H9 (cell line): ENCODE data around the gene ARSJ. TPM values are rescaled to one million over a fixed set of nuclear protein-coding genes. Genes with fewer than 3 reads are reported as not detected.
A peak's percentile ranks its signal among the peaks of the same experiment; 100 is the strongest.

Source experiments
- DNase-seq: peaks from one replicate; pipeline ENCODE4 v3.0.0-alpha.2; 2017
- H2AFZ ChIP-seq: one replicate; pipeline ENCODE4 v1.6.1; 2013; ENCODE audit warnings: mild to moderate bottlenecking, low read length, control low read depth, moderate library complexity
- H2AK5ac ChIP-seq: 2 replicates; pipeline ENCODE4 v1.6.1; 2013; ENCODE audit warnings: low read length, control low read depth, mixed read lengths; ENCODE audit not compliant: insufficient read length
- H2BK120ac ChIP-seq: one replicate; pipeline ENCODE4 v1.6.1; 2013; ENCODE audit warnings: low read depth, mild to moderate bottlenecking, low read length, control low read depth, inconsistent platforms; ENCODE audit not compliant: poor library complexity, severe bottlenecking
- H2BK12ac ChIP-seq: 2 replicates; pipeline ENCODE4 v1.6.1; 2013; ENCODE audit warnings: low read length, control low read depth, mixed read lengths, low read depth; ENCODE audit not compliant: insufficient read length
- H2BK15ac ChIP-seq: 2 replicates; pipeline ENCODE4 v1.6.1; 2013; ENCODE audit warnings: low read depth, low read length, control low read depth
- H2BK20ac ChIP-seq: one replicate; pipeline ENCODE4 v1.6.1; 2013; ENCODE audit warnings: low read depth, mild to moderate bottlenecking, low read length, control low read depth, inconsistent platforms; ENCODE audit not compliant: poor library complexity, severe bottlenecking
- H2BK5ac ChIP-seq: 2 replicates; pipeline ENCODE4 v1.6.1; 2013; ENCODE audit warnings: low read length, control low read depth, mixed read lengths; ENCODE audit not compliant: insufficient read length
- H3K14ac ChIP-seq: 2 replicates; pipeline ENCODE4 v1.6.1; 2013; ENCODE audit warnings: low read length, control low read depth; ENCODE audit not compliant: insufficient read depth
- H3K18ac ChIP-seq: 2 replicates; pipeline ENCODE4 v1.6.1; 2013; ENCODE audit warnings: low read depth, mild to moderate bottlenecking, mixed read lengths, low read length, control low read depth; ENCODE audit not compliant: insufficient read length
- H3K23ac ChIP-seq: 2 replicates; pipeline ENCODE4 v1.6.1; 2013; ENCODE audit warnings: low read length, control low read depth, mixed read lengths, low read depth; ENCODE audit not compliant: insufficient read length
- H3K23me2 ChIP-seq: 2 replicates; pipeline ENCODE4 v1.6.1; 2013; ENCODE audit warnings: low read depth, mild to moderate bottlenecking, mixed read lengths, low read length, control low read depth; ENCODE audit not compliant: insufficient read length, poor library complexity, severe bottlenecking
- H3K27ac ChIP-seq: 2 replicates; pipeline ENCODE4 v1.5.1; 2013; ENCODE audit warnings: low read length, control low read depth, mixed read lengths, low read depth; ENCODE audit not compliant: insufficient read length
- H3K27me3 ChIP-seq: 2 replicates; pipeline ENCODE4 v1.6.1; 2013; ENCODE audit warnings: low read length, control low read depth, inconsistent platforms; ENCODE audit not compliant: insufficient read depth
- H3K4ac ChIP-seq: 2 replicates; pipeline ENCODE4 v1.6.1; 2013; ENCODE audit warnings: low read depth, mild to moderate bottlenecking, control low read depth, inconsistent platforms, low read length, moderate library complexity
- H3K4me1 ChIP-seq: 2 replicates; pipeline ENCODE4 v1.6.1; 2013; ENCODE audit warnings: low read length, control low read depth, inconsistent platforms; ENCODE audit not compliant: insufficient read depth
- H3K4me2 ChIP-seq: 2 replicates; pipeline ENCODE4 v1.6.1; 2013; ENCODE audit warnings: low read length, control low read depth, mixed read lengths; ENCODE audit not compliant: insufficient read length, insufficient read depth
- H3K56ac ChIP-seq: 2 replicates; pipeline ENCODE4 v1.6.1; 2013; ENCODE audit warnings: low read depth, mild to moderate bottlenecking, mixed read lengths, low read length, control low read depth; ENCODE audit not compliant: insufficient read length
- H3K79me1 ChIP-seq: 2 replicates; pipeline ENCODE4 v1.6.1; 2013; ENCODE audit warnings: low read depth, mild to moderate bottlenecking, moderate library complexity, low read length, control low read depth, inconsistent platforms; ENCODE audit not compliant: insufficient read depth, poor library complexity, severe bottlenecking
- H3K79me2 ChIP-seq: 2 replicates; pipeline ENCODE4 v1.6.1; 2013; ENCODE audit warnings: low read length, control low read depth, inconsistent platforms; ENCODE audit not compliant: insufficient read depth
- H3K9ac ChIP-seq: 2 replicates; pipeline ENCODE4 v1.6.1; 2013; ENCODE audit warnings: low read length, control low read depth, mixed read lengths; ENCODE audit not compliant: insufficient read length; ENCODE audit errors: extremely low read depth
- H3K9me3 ChIP-seq: one replicate; pipeline ENCODE4 v1.6.1; 2013; ENCODE audit warnings: low read depth, low read length, inconsistent platforms; ENCODE audit not compliant: control insufficient read depth
- H3T11ph ChIP-seq: one replicate; pipeline ENCODE4 v1.6.1; 2013; ENCODE audit warnings: mild to moderate bottlenecking, low read length, control low read depth, inconsistent platforms
- H4K20me1 ChIP-seq: one replicate; pipeline ENCODE4 v1.6.1; 2013; ENCODE audit not compliant: control insufficient read depth, insufficient read length, insufficient read depth
- H4K5ac ChIP-seq: 2 replicates; pipeline ENCODE4 v1.6.1; 2013; ENCODE audit warnings: low read depth, mild to moderate bottlenecking, mixed read lengths, low read length, control low read depth; ENCODE audit not compliant: insufficient read length
- H4K8ac ChIP-seq: replicated peaks from 2 replicates; pipeline ENCODE4 v1.6.1; 2013; ENCODE audit warnings: low read length, control low read depth, mixed read lengths, low read depth; ENCODE audit not compliant: insufficient read length
- H4K91ac ChIP-seq: 2 replicates; pipeline ENCODE4 v1.6.1; 2013; ENCODE audit warnings: low read depth, mild to moderate bottlenecking, moderate library complexity, mixed read lengths, low read length, control low read depth; ENCODE audit not compliant: insufficient read length
- H3K27ac Mint-ChIP-seq, 3 experiments: 2 replicates in 2 of 3; 3 replicates in 1 of 3; pipeline ENCODE4 v1.8.0; 2020 to 2021; ENCODE audit warnings: mixed read lengths in 3 of 3, mild to moderate bottlenecking in 1 of 3, moderate library complexity in 1 of 3
- H3K27me3 Mint-ChIP-seq: 2 replicates; pipeline ENCODE4 v1.8.0; 2021; ENCODE audit warnings: low read depth, mild to moderate bottlenecking, moderate library complexity, mixed read lengths
- H3K36me3 Mint-ChIP-seq, 3 experiments: 2 replicates in 2 of 3; 3 replicates in 1 of 3; pipeline ENCODE4 v1.8.0; 2020 to 2021; ENCODE audit warnings: low read depth in 3 of 3, mixed read lengths in 3 of 3; ENCODE audit not compliant: insufficient read depth in 1 of 3
- H3K4me1 Mint-ChIP-seq, 2 experiments: 2 replicates each; pipeline ENCODE4 v1.8.0; 2020; ENCODE audit warnings: mixed read lengths in 2 of 2
- H3K4me3 Mint-ChIP-seq, 2 experiments: 2 replicates in 1 of 2; 3 replicates in 1 of 2; pipeline ENCODE4 v1.8.0; 2020 to 2021; ENCODE audit warnings: mild to moderate bottlenecking in 2 of 2, mixed read lengths in 2 of 2, moderate library complexity in 1 of 2
- H3K9me3 Mint-ChIP-seq, 2 experiments: 2 replicates in 1 of 2; 3 replicates in 1 of 2; pipeline ENCODE4 v1.8.0; 2020; ENCODE audit warnings: mild to moderate bottlenecking in 2 of 2, mixed read lengths in 2 of 2, moderate library complexity in 1 of 2
- CTCF ChIP-seq: fragments of 200-600 bp; sonication (generic); conservative IDR thresholded peaks from 3 replicates; pipeline ENCODE4 v1.8.0; 2021; ENCODE audit warnings: antibody characterized with exemption, mild to moderate bottlenecking
- WGBS: extraction: QIAGEN DNeasy Blood & Tissue Kit; methylation state at CpG from one replicate; pipeline ENCODE4 v1.1.7; 2013; ENCODE audit warnings: missing lambda C conversion rate, low lambda C conversion rate, mixed read lengths; ENCODE audit not compliant: insufficient read length; ENCODE audit errors: extremely low coverage; 5-methylcytosine and 5-hydroxymethylcytosine counted together
- total RNA-seq: library from RNA; stranded (reverse); gene quantifications from 2 replicates; pipeline ENCODE4 v1.2.1, GENCODE V29; 2021

ARSJ gene
- total RNA-seq, 1 experiment from 2014 or later, result 1.1 TPM

GRCh38 chr4:113901994-113902787 lies 77.3 kb downstream of the ARSJ start:
- H4K5ac ChIP-seq, result no peak overlapping the region
- WGBS, result no CpG with 5 or more reads among the region's 13 CpGs
- no peak overlapping the region for H4K91ac ChIP-seq
- no peaks in the 10 kb centered on the region for H3K79me1 ChIP-seq
- no peak overlapping the region for H3K18ac ChIP-seq
- H3K14ac ChIP-seq, result no peak overlapping the region
- no peak overlapping the region for H4K8ac ChIP-seq
- no peak overlapping the region for H2AFZ ChIP-seq
- H2BK15ac ChIP-seq, result no peak overlapping the region
- no peak for TF ChIP-seq CTCF
- no peak overlapping the region for H3K27ac ChIP-seq
- H3K23ac ChIP-seq, result no peak overlapping the region
- H3K4me3 Mint-ChIP-seq, result no peak overlapping the region
- no peaks in the 10 kb centered on the region for H3K9me3 Mint-ChIP-seq
- DNase-seq, result no peak
- no peaks in the 10 kb centered on the region for H3K27me3 ChIP-seq
- no peaks in the 10 kb centered on the region for H3K27me3 Mint-ChIP-seq
- H3K36me3 Mint-ChIP-seq, result no peaks in the 10 kb centered on the region
- no peak overlapping the region for H3K9ac ChIP-seq
- no peaks in the 10 kb centered on the region for H3K79me2 ChIP-seq
- no peak overlapping the region for H2BK12ac ChIP-seq
- peaks cover 0 to 3% of the 10 kb centered on the region in 2 experiments; a peak in 2 of 4 replicates for H3K4me1 Mint-ChIP-seq
- no peaks in the 10 kb centered on the region for H3K23me2 ChIP-seq
- no peak overlapping the region for H3K4me2 ChIP-seq
- H3T11ph ChIP-seq, result no peak overlapping the region
- H2BK20ac ChIP-seq, result no peak overlapping the region
- no peak overlapping the region for H2BK120ac ChIP-seq
- H3K56ac ChIP-seq, result no peak overlapping the region
- peak overlapping the region in 2 of 3 experiments; percentile 18 to 87; a peak in 2 of 7 replicates for H3K27ac Mint-ChIP-seq
- no peaks in the 10 kb centered on the region for H3K4me1 ChIP-seq
- H3K4ac ChIP-seq, result no peak overlapping the region
- no peak overlapping the region for H2AK5ac ChIP-seq
- H3K9me3 ChIP-seq, result no peaks in the 10 kb centered on the region
- no peaks in the 10 kb centered on the region for H4K20me1 ChIP-seq
- H2BK5ac ChIP-seq, result no peak overlapping the region
